ENCODE results near the gene YARS2. TPM values are rescaled to one million over a fixed set of nuclear protein-coding genes. Genes with fewer than 3 reads are reported as not detected.

Gene YARS2
- total RNA-seq, 6 experiments from 2014 or later = 6.9 to 19.4 (median 9.0) TPM

GRCh38 chr12:32698285-32698684 lies 57.4 kb downstream of the YARS2 start:
- intact Hi-C loops (cut with DNase I) = no loop called here
- peaks cover 0 to under 1% (median 0%) of the 10 kb centered on the region in 4 donors for H3K4me1 ChIP-seq
- H3K4me3 ChIP-seq = no peak overlapping the region
- WGBS (ENCODE audit: insufficient coverage, low coverage, low lambda C conversion rate, missing lambda C conversion rate) = 50% methylated on average over 1 of the region's 2 CpGs
- no peak for TF ChIP-seq CTCF (IDR thresholded peaks at IDR 0.05)
- TF ChIP-seq POLR2A (IDR thresholded peaks at IDR 0.05) = no peak
- H3K9me3 ChIP-seq = no peaks in the 10 kb centered on the region
- no peak for ATAC-seq
- peaks cover 0 to 3% (median 1%) of the 10 kb centered on the region in 4 donors for H3K36me3 ChIP-seq
- DNase-seq = no peak
- no peak overlapping the region for H3K27ac ChIP-seq
- no peaks in the 10 kb centered on the region for H3K27me3 ChIP-seq

GRCh38 chr12:32697445-32697844 lies 58.3 kb downstream of the YARS2 start:
- ATAC-seq = no peak
- Histone ChIP-seq H3K9me3 (no peaks in the 10 kb centered on the region), H3K27me3 (no peaks in the 10 kb centered on the region), H3K36me3 (peaks cover 0 to 3% (median 1%) of the 10 kb centered on the region in 4 donors), H3K4me1 (peaks cover 0 to 2% (median 0%) of the 10 kb centered on the region in 4 donors), H3K4me3 (no peak overlapping the region), H3K27ac (no peak overlapping the region)
- WGBS (ENCODE audit: insufficient coverage, low coverage, low lambda C conversion rate, missing lambda C conversion rate) = 25% methylated on average over 1 of the region's 1 CpG
- DNase-seq = no peak
- TF ChIP-seq POLR2A (IDR thresholded peaks at IDR 0.05) (no peak), CTCF (IDR thresholded peaks at IDR 0.05) (no peak)
- intact Hi-C loops (cut with DNase I) = no loop called here

Small RNA genes lying within 50 kb of the gene (small RNA-seq; reads per million reads assigned to genes)
- gene RF00019 = 0 reads per million in 2 experiments

Other genes starting within 250 kb of the YARS2 start
- gene DNM1L, start 76.6 kb downstream of the YARS2 start, total RNA-seq = 10 to 100 TPM; 10.2 to 26.1 (median 21.1) TPM
- 10 to 100 TPM; 17.2 to 54.7 (median 23.8) TPM for gene PKP2, start 140.9 kb upstream of the YARS2 start, total RNA-seq